Activated naive CD4-positive, alpha-beta T cell treated with anti-CD3 and anti-CD28 coated beads, Interleukin-2, amount 50 U/mL, for 24 hours (primary cell): ENCODE data around the gene ZNF813.
A peak's percentile ranks its signal among the peaks of the same experiment; 100 is the strongest.
"Not testable (repeated sequence)": the region's sequence is repeated elsewhere in the genome, so short reads cannot be mapped to it uniquely, and the experiment has no call there.

Experiments used
- H3K27ac Mint-ChIP-seq: one replicate; pipeline ENCODE4 v1.8.0; 2021; ENCODE audit warnings: mild to moderate bottlenecking, mixed read lengths
- H3K27me3 Mint-ChIP-seq: one replicate; pipeline ENCODE4 v1.8.0; 2021; ENCODE audit warnings: mixed read lengths
- H3K36me3 Mint-ChIP-seq: one replicate; pipeline ENCODE4 v1.8.0; 2021; ENCODE audit warnings: mixed read lengths
- H3K4me1 Mint-ChIP-seq: one replicate; pipeline ENCODE4 v1.8.0; 2021; ENCODE audit warnings: mixed read lengths
- H3K4me3 Mint-ChIP-seq: one replicate; pipeline ENCODE4 v1.8.0; 2021; ENCODE audit warnings: mild to moderate bottlenecking, mixed read lengths
- H3K9me3 Mint-ChIP-seq: one replicate; pipeline ENCODE4 v1.8.0; 2021; ENCODE audit warnings: mixed read lengths

ZNF813 gene

GRCh38 chr19:53507523-53508442 lies 40.2 kb downstream of the ZNF813 start:
- Mint-ChIP-seq H3K9me3 (no peaks in the 10 kb centered on the region), H3K4me3 (no peak overlapping the region), H3K4me1 (no peaks in the 10 kb centered on the region), H3K27ac (no peak overlapping the region), H3K36me3 (no peaks in the 10 kb centered on the region), H3K27me3 (peaks cover under 1% of the 10 kb centered on the region)

GRCh38 chr19:53509443-53509842 lies 41.9 kb downstream of the ZNF813 start:
- no peak overlapping the region for H3K4me3 Mint-ChIP-seq
- no peaks in the 10 kb centered on the region for H3K4me1 Mint-ChIP-seq
- no peaks in the 10 kb centered on the region for H3K36me3 Mint-ChIP-seq
- no peaks in the 10 kb centered on the region for H3K27me3 Mint-ChIP-seq
- no peak overlapping the region for H3K27ac Mint-ChIP-seq
- H3K9me3 Mint-ChIP-seq: no peaks in the 10 kb centered on the region

GRCh38 chr19:53509845-53510244 lies 42.3 kb downstream of the ZNF813 start:
- Mint-ChIP-seq H3K4me1 (no peaks in the 10 kb centered on the region), H3K4me3 (no peak overlapping the region), H3K9me3 (no peaks in the 10 kb centered on the region), H3K36me3 (no peaks in the 10 kb centered on the region), H3K27me3 (no peaks in the 10 kb centered on the region), H3K27ac (no peak overlapping the region)

- no peaks in the 10 kb centered on the region for H3K36me3 Mint-ChIP-seq
- H3K9me3 Mint-ChIP-seq: no peaks in the 10 kb centered on the region
- no peak overlapping the region for H3K4me3 Mint-ChIP-seq
- no peaks in the 10 kb centered on the region for H3K27me3 Mint-ChIP-seq
- no peak overlapping the region for H3K27ac Mint-ChIP-seq
- no peaks in the 10 kb centered on the region for H3K4me1 Mint-ChIP-seq
These were observed 43.8 kb downstream of the ZNF813 start for GRCh38 chr19:53511357-53511756.

- H3K27me3 Mint-ChIP-seq: no peaks in the 10 kb centered on the region
- no peak overlapping the region for H3K4me3 Mint-ChIP-seq
- no peaks in the 10 kb centered on the region for H3K36me3 Mint-ChIP-seq
- H3K4me1 Mint-ChIP-seq: no peaks in the 10 kb centered on the region
- H3K27ac Mint-ChIP-seq: no peak overlapping the region
- no peaks in the 10 kb centered on the region for H3K9me3 Mint-ChIP-seq
These were observed 44.4 kb downstream of the ZNF813 start for GRCh38 chr19:53511933-53512374.

- not testable (repeated sequence) for H3K27ac Mint-ChIP-seq, H3K4me3 Mint-ChIP-seq, H3K27me3 Mint-ChIP-seq, H3K36me3 Mint-ChIP-seq, H3K9me3 Mint-ChIP-seq, H3K4me1 Mint-ChIP-seq
These were observed 47.5 kb downstream of the ZNF813 start for GRCh38 chr19:53515047-53515446.

GRCh38 chr19:53517114-53517741 lies 49.7 kb downstream of the ZNF813 start:
- H3K4me1 Mint-ChIP-seq: peaks cover 16% of the 10 kb centered on the region
- H3K27ac Mint-ChIP-seq: no peak overlapping the region
- no peak overlapping the region for H3K4me3 Mint-ChIP-seq
- peaks cover 7% of the 10 kb centered on the region for H3K36me3 Mint-ChIP-seq
- peaks cover 7% of the 10 kb centered on the region for H3K9me3 Mint-ChIP-seq
- H3K27me3 Mint-ChIP-seq: no peaks in the 10 kb centered on the region

- H3K4me3 Mint-ChIP-seq: no peak overlapping the region
- no peak overlapping the region for H3K27ac Mint-ChIP-seq
These were observed 50.6 kb downstream of the ZNF813 start for GRCh38 chr19:53518121-53518520.

GRCh38 chr19:53518716-53519115 lies 51.2 kb downstream of the ZNF813 start:
- H3K4me3 Mint-ChIP-seq: no peak overlapping the region
- no peaks in the 10 kb centered on the region for H3K27me3 Mint-ChIP-seq
- H3K36me3 Mint-ChIP-seq: peaks cover 12% of the 10 kb centered on the region
- no peak overlapping the region for H3K27ac Mint-ChIP-seq
- peaks cover 16% of the 10 kb centered on the region for H3K4me1 Mint-ChIP-seq
- H3K9me3 Mint-ChIP-seq: peaks cover 7% of the 10 kb centered on the region

More at GRCh38 chr19:53518121-53518520, 50.6 kb downstream of the ZNF813 start:
- H3K4me1 Mint-ChIP-seq: peaks cover 16% of the 10 kb centered on the region
- peaks cover 8% of the 10 kb centered on the region for H3K36me3 Mint-ChIP-seq
- H3K9me3 Mint-ChIP-seq: peaks cover 7% of the 10 kb centered on the region
- H3K27me3 Mint-ChIP-seq: no peaks in the 10 kb centered on the region

- peaks cover 7% of the 10 kb centered on the region for H3K9me3 Mint-ChIP-seq
- peaks cover 16% of the 10 kb centered on the region for H3K4me1 Mint-ChIP-seq
- H3K4me3 Mint-ChIP-seq: peak overlapping the region; percentile 34
- no peaks in the 10 kb centered on the region for H3K27me3 Mint-ChIP-seq
- peaks cover 17% of the 10 kb centered on the region for H3K36me3 Mint-ChIP-seq
- H3K27ac Mint-ChIP-seq: no peak overlapping the region
These were observed 51.9 kb downstream of the ZNF813 start for GRCh38 chr19:53519446-53519845.

- peaks cover 16% of the 10 kb centered on the region for H3K4me1 Mint-ChIP-seq
- H3K9me3 Mint-ChIP-seq: peaks cover 7% of the 10 kb centered on the region
- peaks cover 19% of the 10 kb centered on the region for H3K36me3 Mint-ChIP-seq
- peak overlapping the region; percentile 99 for H3K4me3 Mint-ChIP-seq
- peak overlapping the region; percentile 85 for H3K27ac Mint-ChIP-seq
- H3K27me3 Mint-ChIP-seq: no peaks in the 10 kb centered on the region
These were observed 52.6 kb downstream of the ZNF813 start for GRCh38 chr19:53520163-53520546.

- Mint-ChIP-seq H3K36me3 (peaks cover 25% of the 10 kb centered on the region), H3K4me3 (peak overlapping the region; percentile 99), H3K27ac (peak overlapping the region; percentile 85), H3K27me3 (no peaks in the 10 kb centered on the region), H3K9me3 (peaks cover 13% of the 10 kb centered on the region), H3K4me1 (peaks cover 16% of the 10 kb centered on the region)
These were observed 53.2 kb downstream of the ZNF813 start for GRCh38 chr19:53520547-53521372.

GRCh38 chr19:53521373-53522202 lies 54.1 kb downstream of the ZNF813 start:
- Mint-ChIP-seq H3K4me1 (peaks cover 16% of the 10 kb centered on the region), H3K27ac (no peak overlapping the region), H3K9me3 (peaks cover 19% of the 10 kb centered on the region), H3K27me3 (no peaks in the 10 kb centered on the region), H3K36me3 (peaks cover 30% of the 10 kb centered on the region), H3K4me3 (peak overlapping the region; percentile 99)

GRCh38 chr19:53525922-53526321 lies 58.4 kb downstream of the ZNF813 start:
- H3K4me1 Mint-ChIP-seq: peaks cover 10% of the 10 kb centered on the region
- H3K27ac Mint-ChIP-seq: no peak overlapping the region
- H3K27me3 Mint-ChIP-seq: no peaks in the 10 kb centered on the region
- peaks cover 16% of the 10 kb centered on the region for H3K9me3 Mint-ChIP-seq
- H3K36me3 Mint-ChIP-seq: peaks cover 36% of the 10 kb centered on the region
- no peak overlapping the region for H3K4me3 Mint-ChIP-seq

GRCh38 chr19:53530622-53531021 lies 63.1 kb downstream of the ZNF813 start:
- H3K27me3 Mint-ChIP-seq: no peaks in the 10 kb centered on the region
- peaks cover 12% of the 10 kb centered on the region for H3K9me3 Mint-ChIP-seq
- peaks cover 30% of the 10 kb centered on the region for H3K36me3 Mint-ChIP-seq
- no peak overlapping the region for H3K27ac Mint-ChIP-seq
- H3K4me1 Mint-ChIP-seq: no peaks in the 10 kb centered on the region
- no peak overlapping the region for H3K4me3 Mint-ChIP-seq
